Adipocyte (in vitro differentiated cells): ENCODE measurements around the gene VAT1L.
A peak's percentile ranks its signal among the peaks of the same experiment; 100 is the strongest.
"Not testable (repeated sequence)": the region's sequence is repeated elsewhere in the genome, so short reads cannot be mapped to it uniquely, and the experiment has no call there.

Experiments
- DNase-seq: peaks from one replicate; pipeline ENCODE4 v3.0.0-alpha.2; 2015; ENCODE audit warnings: low read depth
- H3K27me3 ChIP-seq: replicated peaks from 2 replicates; pipeline ENCODE4 v1.7.0; 2013; ENCODE audit warnings: mild to moderate bottlenecking, low read length, moderate library complexity; ENCODE audit not compliant: control insufficient read depth, insufficient read depth
- H3K36me3 ChIP-seq: 2 replicates; pipeline ENCODE4 v1.7.0; 2013; ENCODE audit warnings: low read length, mild to moderate bottlenecking, moderate library complexity; ENCODE audit not compliant: control insufficient read depth, insufficient read depth, severe bottlenecking
- H3K4me1 ChIP-seq: 2 replicates; pipeline ENCODE4 v1.7.0; 2013; ENCODE audit warnings: mild to moderate bottlenecking, low read length, moderate library complexity; ENCODE audit not compliant: control insufficient read depth, insufficient read depth
- H3K4me3 ChIP-seq: 2 replicates; pipeline ENCODE4 v1.7.0; 2013; ENCODE audit warnings: mild to moderate bottlenecking, low read length, moderate library complexity
- H3K9ac ChIP-seq: 2 replicates; pipeline ENCODE4 v1.7.0; 2013; ENCODE audit warnings: mild to moderate bottlenecking, low read length, moderate library complexity
- H3K9me3 ChIP-seq: 2 replicates; pipeline ENCODE4 v1.7.0; 2013; ENCODE audit warnings: mild to moderate bottlenecking, low read length, moderate library complexity; ENCODE audit not compliant: control insufficient read depth

VAT1L gene

DNA sequence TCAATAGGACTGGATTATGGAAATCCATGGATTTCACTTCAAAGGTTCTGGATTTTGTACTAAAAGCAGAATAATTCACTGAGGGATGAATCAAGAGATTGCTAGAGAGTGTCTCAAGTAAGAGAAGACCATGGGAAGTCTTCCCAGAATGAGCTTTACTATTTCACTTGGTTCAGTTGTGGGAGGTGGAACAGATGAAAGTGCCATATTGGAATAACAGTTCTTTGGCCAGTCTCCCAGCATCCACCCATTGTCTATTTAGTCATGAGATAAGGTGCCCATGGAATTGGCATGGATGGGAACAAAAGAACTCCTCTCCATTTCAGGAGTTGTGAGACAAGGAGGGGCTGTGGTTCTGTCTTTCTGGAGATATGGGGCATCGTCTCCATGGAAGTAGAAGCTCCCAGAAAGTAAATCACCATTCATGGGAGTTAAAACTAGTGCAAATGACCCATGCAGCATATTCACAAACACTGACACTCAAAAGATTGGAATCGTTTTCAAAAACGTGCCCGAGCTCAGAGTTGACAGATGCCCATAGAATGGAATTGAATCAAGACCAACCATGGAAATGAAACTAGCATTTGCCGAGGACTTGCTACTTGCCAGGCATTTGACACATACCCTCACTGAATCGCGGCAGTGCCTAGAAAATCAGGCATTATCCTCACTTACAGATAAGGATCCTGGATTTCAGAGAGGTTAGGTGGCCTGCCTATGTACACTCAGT lies 197.8 kb downstream of the VAT1L start:
- DNase-seq = no peak
- Histone ChIP-seq H3K4me3 (no peak overlapping the region), H3K9me3 (no peaks in the 10 kb centered on the region), H3K27me3 (peaks cover 4% of the 10 kb centered on the region), H3K9ac (no peak overlapping the region), H3K4me1 (no peaks in the 10 kb centered on the region), H3K36me3 (no peaks in the 10 kb centered on the region)

DNA sequence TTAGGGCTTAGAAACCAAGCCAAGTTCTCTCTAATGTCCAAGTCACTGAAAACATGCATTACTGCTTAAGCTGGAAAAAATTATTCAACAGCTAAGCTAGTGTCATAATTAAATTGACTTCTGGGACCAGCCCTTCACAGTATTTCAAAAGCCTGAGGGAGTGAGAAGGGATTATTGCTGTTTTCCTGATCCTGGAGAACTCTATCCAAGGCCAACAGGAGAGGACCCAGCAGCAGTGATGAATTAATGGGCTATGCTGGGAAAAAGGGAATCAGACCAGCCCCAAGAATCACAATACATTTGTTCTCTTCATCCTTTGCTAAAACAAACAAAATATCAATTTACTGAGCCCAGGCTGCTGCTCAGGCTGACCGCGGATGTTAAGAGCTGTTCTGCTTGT lies 199.4 kb downstream of the VAT1L start:
- H3K9ac ChIP-seq = no peak overlapping the region
- peaks cover 1% of the 10 kb centered on the region for H3K4me1 ChIP-seq
- no peaks in the 10 kb centered on the region for H3K36me3 ChIP-seq
- no peak overlapping the region for H3K4me3 ChIP-seq
- H3K27me3 ChIP-seq = peaks cover 4% of the 10 kb centered on the region
- DNase-seq = no peak
- no peaks in the 10 kb centered on the region for H3K9me3 ChIP-seq

GRCh38 chr16:77989846-77990245 lies 201.5 kb downstream of the VAT1L start:
- H3K36me3 ChIP-seq = no peaks in the 10 kb centered on the region
- H3K9me3 ChIP-seq = no peaks in the 10 kb centered on the region
- H3K4me1 ChIP-seq = peaks cover 11% of the 10 kb centered on the region
- peaks cover 4% of the 10 kb centered on the region for H3K27me3 ChIP-seq
- DNase-seq = no peak
- no peak overlapping the region for H3K9ac ChIP-seq
- H3K4me3 ChIP-seq = no peak overlapping the region

DNA sequence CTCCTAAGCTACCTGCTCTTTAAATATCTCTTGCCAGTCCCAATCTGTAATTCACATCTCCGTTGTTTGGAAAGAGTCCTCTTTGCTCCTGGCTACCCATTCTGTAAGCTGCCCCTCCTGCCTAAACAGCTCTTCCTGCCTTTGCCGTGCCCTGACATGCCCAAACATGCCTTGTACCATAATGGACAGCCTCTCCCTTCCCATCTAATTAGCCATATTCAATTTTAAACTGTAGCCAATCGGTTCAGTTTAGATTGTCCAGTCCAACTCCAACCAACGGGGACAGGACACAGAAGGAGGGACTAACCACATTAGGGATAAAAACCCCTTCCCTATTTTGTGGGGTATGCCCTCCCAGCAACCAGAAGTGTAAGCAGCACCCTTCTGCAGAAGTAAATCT lies 203.3 kb downstream of the VAT1L start:
- H3K36me3 ChIP-seq = no peaks in the 10 kb centered on the region
- H3K4me3 ChIP-seq = no peak overlapping the region
- no peak for DNase-seq
- H3K4me1 ChIP-seq = peaks cover 11% of the 10 kb centered on the region
- peaks cover 4% of the 10 kb centered on the region for H3K27me3 ChIP-seq
- H3K9me3 ChIP-seq = peaks cover 10% of the 10 kb centered on the region
- no peak overlapping the region for H3K9ac ChIP-seq

GRCh38 chr16:77992381-77992780 lies 204.0 kb downstream of the VAT1L start:
- H3K9me3 ChIP-seq, H3K36me3 ChIP-seq, H3K4me3 ChIP-seq, H3K27me3 ChIP-seq, DNase-seq, H3K9ac ChIP-seq: not testable (repeated sequence)
- peaks cover 11% of the 10 kb centered on the region for H3K4me1 ChIP-seq

- no peaks in the 10 kb centered on the region for H3K27me3 ChIP-seq
- H3K4me3 ChIP-seq = peak overlapping the region; percentile 55
- DNase-seq = no peak
- H3K9ac ChIP-seq = no peak overlapping the region
- H3K36me3 ChIP-seq = no peaks in the 10 kb centered on the region
- H3K4me1 ChIP-seq = peaks cover 11% of the 10 kb centered on the region
- H3K9me3 ChIP-seq = peaks cover 10% of the 10 kb centered on the region
Measured at GRCh38 chr16:77993111-77993985, 205.0 kb downstream of the VAT1L start.

- no peaks in the 10 kb centered on the region for H3K27me3 ChIP-seq
- no peak for DNase-seq
- H3K36me3 ChIP-seq = no peaks in the 10 kb centered on the region
- H3K9ac ChIP-seq = no peak overlapping the region
- H3K4me1 ChIP-seq = peaks cover 11% of the 10 kb centered on the region
- H3K4me3 ChIP-seq = no peak overlapping the region
- peaks cover 10% of the 10 kb centered on the region for H3K9me3 ChIP-seq
Measured at GRCh38 chr16:77995843-77996455, 207.6 kb downstream of the VAT1L start.

- Histone ChIP-seq H3K4me3 (no peak overlapping the region), H3K9me3 (peaks cover 10% of the 10 kb centered on the region), H3K4me1 (peaks cover 3% of the 10 kb centered on the region), H3K36me3 (no peaks in the 10 kb centered on the region), H3K27me3 (peaks cover 4% of the 10 kb centered on the region), H3K9ac (no peak overlapping the region)
- no peak for DNase-seq
Measured at GRCh38 chr16:77998350-77999023, 210.1 kb downstream of the VAT1L start.

GRCh38 chr16:78001451-78002025 lies 213.2 kb downstream of the VAT1L start:
- DNase-seq = no peak
- peaks cover 11% of the 10 kb centered on the region for H3K27me3 ChIP-seq

GRCh38 chr16:78002915-78003538 lies 214.7 kb downstream of the VAT1L start:
- DNase-seq = peak; percentile 67
- no peak overlapping the region for H3K4me3 ChIP-seq
- no peaks in the 10 kb centered on the region for H3K36me3 ChIP-seq
- no peaks in the 10 kb centered on the region for H3K9me3 ChIP-seq
- no peak overlapping the region for H3K9ac ChIP-seq
- H3K27me3 ChIP-seq = peaks cover 11% of the 10 kb centered on the region
- no peaks in the 10 kb centered on the region for H3K4me1 ChIP-seq

More at GRCh38 chr16:78001451-78002025, 213.2 kb downstream of the VAT1L start:
- no peak overlapping the region for H3K4me3 ChIP-seq
- H3K4me1 ChIP-seq = no peaks in the 10 kb centered on the region
- H3K9ac ChIP-seq = no peak overlapping the region
- no peaks in the 10 kb centered on the region for H3K9me3 ChIP-seq
- H3K36me3 ChIP-seq = no peaks in the 10 kb centered on the region
